Measurements from ENCODE around the gene SLIT3.

Gene SLIT3

GRCh38 chr5:168860503-168860902 is 440.4 kb downstream of the SLIT3 start:
- H3K4me3 ChIP-seq (ENCODE audit: low read depth in 1 of 2, low read length in 2 of 2), result no peak overlapping the region
- no peak overlapping the region for H3K27ac ChIP-seq (ENCODE audit: low read depth, low read length)
- no peaks in the 10 kb centered on the region for H3K36me3 ChIP-seq (ENCODE audit: control insufficient read depth in 1 of 2, insufficient read depth in 2 of 2, low read length in 2 of 2)
- H3K9ac ChIP-seq (ENCODE audit: low read depth in 1 of 2, low read length in 2 of 2), result no peak overlapping the region
- no peaks in the 10 kb centered on the region for H3K9me3 ChIP-seq (ENCODE audit: control insufficient read depth in 1 of 2, low read length in 2 of 2)
- peaks cover 0 to 7% of the 10 kb centered on the region in 2 donors for H3K4me1 ChIP-seq (ENCODE audit: control insufficient read depth in 1 of 2, insufficient read depth in 2 of 2, low read length in 2 of 2)
- no peaks in the 10 kb centered on the region for H3K27me3 ChIP-seq (ENCODE audit: control insufficient read depth in 1 of 2, insufficient read depth in 2 of 2, low read length in 2 of 2)

DNA sequence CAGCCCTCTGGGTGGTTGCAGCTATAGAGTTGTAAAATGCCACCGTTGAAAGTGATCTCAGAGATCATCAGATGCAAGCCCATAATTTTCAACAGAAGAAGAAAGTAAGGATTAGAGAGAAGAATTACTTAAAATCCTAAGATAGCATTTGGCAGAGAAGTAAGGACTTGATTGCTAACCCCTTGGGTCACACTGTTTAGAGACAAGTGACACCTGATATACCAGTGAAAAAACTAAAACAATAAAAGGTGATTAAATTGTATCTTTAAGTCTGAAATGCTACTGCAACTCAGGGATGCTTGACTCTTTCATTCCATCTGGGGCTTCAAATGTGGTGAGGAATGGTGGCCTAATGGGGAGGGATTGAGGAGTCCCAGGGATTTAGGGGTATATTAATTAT is 440.9 kb downstream of the SLIT3 start:
- Histone ChIP-seq H3K9me3 (ENCODE audit: control insufficient read depth in 1 of 2, low read length in 2 of 2) (no peaks in the 10 kb centered on the region), H3K27ac (ENCODE audit: low read depth, low read length) (no peak overlapping the region), H3K27me3 (ENCODE audit: control insufficient read depth in 1 of 2, insufficient read depth in 2 of 2, low read length in 2 of 2) (no peaks in the 10 kb centered on the region), H3K4me1 (ENCODE audit: control insufficient read depth in 1 of 2, insufficient read depth in 2 of 2, low read length in 2 of 2) (peaks cover 0 to 7% of the 10 kb centered on the region in 2 donors), H3K36me3 (ENCODE audit: control insufficient read depth in 1 of 2, insufficient read depth in 2 of 2, low read length in 2 of 2) (no peaks in the 10 kb centered on the region), H3K4me3 (ENCODE audit: low read depth in 1 of 2, low read length in 2 of 2) (no peak overlapping the region), H3K9ac (ENCODE audit: low read depth in 1 of 2, low read length in 2 of 2) (no peak overlapping the region)

DNA sequence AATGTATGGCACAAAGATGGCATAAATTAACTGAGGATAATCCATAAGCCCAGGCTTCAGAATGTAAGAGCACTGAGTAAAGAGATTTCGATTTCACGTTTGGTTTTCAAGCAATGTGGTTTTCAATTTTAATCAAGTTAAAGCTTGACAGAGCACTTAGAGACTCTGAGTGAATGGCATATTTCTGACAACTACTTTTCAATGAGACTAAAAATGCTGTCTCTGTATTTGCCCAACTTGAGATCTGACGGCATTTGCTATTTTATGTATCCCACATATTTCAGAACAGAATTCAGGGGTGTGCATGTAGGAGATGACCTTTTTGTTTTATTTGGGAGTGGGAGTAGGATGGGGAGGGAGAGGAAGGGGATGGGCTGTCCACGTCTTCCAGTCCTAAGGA is 441.5 kb downstream of the SLIT3 start:
- H3K27ac ChIP-seq (ENCODE audit: low read depth, low read length), result no peak overlapping the region
- no peaks in the 10 kb centered on the region for H3K27me3 ChIP-seq (ENCODE audit: control insufficient read depth in 1 of 2, insufficient read depth in 2 of 2, low read length in 2 of 2)
- no peaks in the 10 kb centered on the region for H3K36me3 ChIP-seq (ENCODE audit: control insufficient read depth in 1 of 2, insufficient read depth in 2 of 2, low read length in 2 of 2)
- peaks cover 0 to 7% of the 10 kb centered on the region in 2 donors for H3K4me1 ChIP-seq (ENCODE audit: control insufficient read depth in 1 of 2, insufficient read depth in 2 of 2, low read length in 2 of 2)
- no peak overlapping the region for H3K4me3 ChIP-seq (ENCODE audit: low read depth in 1 of 2, low read length in 2 of 2)
- no peaks in the 10 kb centered on the region for H3K9me3 ChIP-seq (ENCODE audit: control insufficient read depth in 1 of 2, low read length in 2 of 2)
- H3K9ac ChIP-seq (ENCODE audit: low read depth in 1 of 2, low read length in 2 of 2), result no peak overlapping the region

DNA sequence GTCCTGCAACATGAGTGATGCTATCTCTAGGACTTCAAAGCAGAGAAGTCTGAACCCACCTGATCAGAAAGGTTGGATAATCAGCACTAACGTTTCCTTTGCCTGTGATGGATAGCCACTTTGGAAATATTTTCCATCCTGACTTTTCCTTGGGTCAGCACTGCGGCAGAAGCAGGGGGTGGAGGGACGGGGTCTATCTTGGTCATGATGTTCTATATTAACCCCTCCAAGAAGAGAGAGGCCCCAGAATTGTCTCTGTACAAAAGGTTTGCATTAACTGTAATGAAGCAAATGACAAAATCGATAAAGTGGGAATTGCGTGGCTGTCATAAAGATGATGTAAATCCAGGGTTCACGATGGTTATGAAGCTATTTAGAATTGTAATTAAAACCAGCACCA is 441.9 kb downstream of the SLIT3 start:
- Histone ChIP-seq H3K4me1 (ENCODE audit: control insufficient read depth in 1 of 2, insufficient read depth in 2 of 2, low read length in 2 of 2) (peaks cover 0 to 7% of the 10 kb centered on the region in 2 donors), H3K9ac (ENCODE audit: low read depth in 1 of 2, low read length in 2 of 2) (no peak overlapping the region), H3K27ac (ENCODE audit: low read depth, low read length) (no peak overlapping the region), H3K4me3 (ENCODE audit: low read depth in 1 of 2, low read length in 2 of 2) (no peak overlapping the region), H3K9me3 (ENCODE audit: control insufficient read depth in 1 of 2, low read length in 2 of 2) (no peaks in the 10 kb centered on the region), H3K36me3 (ENCODE audit: control insufficient read depth in 1 of 2, insufficient read depth in 2 of 2, low read length in 2 of 2) (no peaks in the 10 kb centered on the region), H3K27me3 (ENCODE audit: control insufficient read depth in 1 of 2, insufficient read depth in 2 of 2, low read length in 2 of 2) (no peaks in the 10 kb centered on the region)

DNA sequence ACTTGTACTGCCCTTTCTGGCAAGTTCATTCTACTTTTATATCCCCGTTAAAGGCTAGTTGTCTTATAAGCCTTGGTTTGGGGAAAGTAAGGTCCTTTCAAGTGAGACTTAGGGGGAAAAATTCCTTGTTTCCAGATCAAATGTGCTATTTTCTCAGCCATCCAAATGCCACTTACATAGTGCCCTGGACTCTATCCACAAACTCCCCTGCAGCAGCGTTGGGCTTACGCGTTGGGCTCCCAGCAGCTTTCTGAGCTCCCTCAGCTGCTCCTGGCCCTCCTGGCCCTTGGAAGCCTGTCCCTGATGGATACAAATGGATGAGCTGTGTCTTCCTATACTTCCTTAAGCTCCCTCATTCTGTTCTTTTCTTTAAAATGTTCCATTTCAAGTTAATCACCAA is 442.6 kb downstream of the SLIT3 start:
- H3K9me3 ChIP-seq (ENCODE audit: control insufficient read depth in 1 of 2, low read length in 2 of 2), result no peaks in the 10 kb centered on the region
- no peak overlapping the region for H3K27ac ChIP-seq (ENCODE audit: low read depth, low read length)
- peaks cover 0 to 6% of the 10 kb centered on the region in 2 donors for H3K4me1 ChIP-seq (ENCODE audit: control insufficient read depth in 1 of 2, insufficient read depth in 2 of 2, low read length in 2 of 2)
- H3K36me3 ChIP-seq (ENCODE audit: control insufficient read depth in 1 of 2, insufficient read depth in 2 of 2, low read length in 2 of 2), result no peaks in the 10 kb centered on the region
- H3K27me3 ChIP-seq (ENCODE audit: control insufficient read depth in 1 of 2, insufficient read depth in 2 of 2, low read length in 2 of 2), result no peaks in the 10 kb centered on the region
- no peak overlapping the region for H3K9ac ChIP-seq (ENCODE audit: low read depth in 1 of 2, low read length in 2 of 2)
- H3K4me3 ChIP-seq (ENCODE audit: low read depth in 1 of 2, low read length in 2 of 2), result no peak overlapping the region

DNA sequence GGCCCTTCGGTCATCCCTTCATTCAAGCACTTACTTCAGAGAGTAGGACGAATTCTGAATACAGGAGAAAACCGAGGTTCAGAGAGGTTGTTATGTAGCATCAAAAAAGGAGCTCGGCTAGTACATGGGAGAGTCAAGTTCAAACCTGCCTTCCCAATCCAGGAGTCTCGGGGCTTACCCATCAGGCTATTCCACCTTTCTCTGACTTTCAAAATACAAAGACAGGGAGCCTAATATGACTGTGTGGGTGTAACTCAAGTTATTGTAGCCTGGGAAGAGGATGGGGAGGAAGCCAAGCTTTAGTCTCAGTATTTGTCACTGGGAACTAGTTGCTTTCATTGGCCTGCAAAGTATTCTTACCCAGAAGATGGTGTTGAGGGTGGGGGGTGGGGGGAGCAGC is 447.0 kb downstream of the SLIT3 start:
- Histone ChIP-seq H3K4me3 (ENCODE audit: low read depth in 1 of 2, low read length in 2 of 2) (no peak overlapping the region), H3K9ac (ENCODE audit: low read depth in 1 of 2, low read length in 2 of 2) (no peak overlapping the region), H3K27ac (ENCODE audit: low read depth, low read length) (no peak overlapping the region), H3K9me3 (ENCODE audit: control insufficient read depth in 1 of 2, low read length in 2 of 2) (no peaks in the 10 kb centered on the region), H3K36me3 (ENCODE audit: control insufficient read depth in 1 of 2, insufficient read depth in 2 of 2, low read length in 2 of 2) (no peaks in the 10 kb centered on the region), H3K4me1 (ENCODE audit: control insufficient read depth in 1 of 2, insufficient read depth in 2 of 2, low read length in 2 of 2) (no peaks in the 10 kb centered on the region), H3K27me3 (ENCODE audit: control insufficient read depth in 1 of 2, insufficient read depth in 2 of 2, low read length in 2 of 2) (peaks cover 0 to 10% of the 10 kb centered on the region in 2 donors)

DNA sequence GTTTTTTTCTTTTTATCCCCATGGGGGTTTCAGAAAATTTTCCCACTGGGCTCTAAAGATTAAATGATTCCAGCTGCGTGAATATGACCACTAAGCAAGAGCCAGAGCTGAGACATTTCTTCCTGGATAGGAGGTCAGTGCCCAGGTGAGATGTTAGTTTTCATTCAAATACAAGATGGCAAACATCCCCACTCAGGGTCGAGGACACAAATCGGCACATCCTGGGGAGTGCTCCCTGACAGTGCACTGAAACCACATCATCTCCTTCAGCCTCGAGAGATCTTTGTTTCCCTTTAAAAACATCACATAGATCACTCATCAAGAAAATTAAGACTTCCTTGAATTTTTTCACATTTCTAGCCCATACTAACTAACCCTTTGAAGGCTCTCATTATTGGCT is 448.6 kb downstream of the SLIT3 start:
- Histone ChIP-seq H3K27ac (ENCODE audit: low read depth, low read length) (no peak overlapping the region), H3K9me3 (ENCODE audit: control insufficient read depth in 1 of 2, low read length in 2 of 2) (no peaks in the 10 kb centered on the region), H3K9ac (ENCODE audit: low read depth in 1 of 2, low read length in 2 of 2) (no peak overlapping the region), H3K36me3 (ENCODE audit: control insufficient read depth in 1 of 2, insufficient read depth in 2 of 2, low read length in 2 of 2) (no peaks in the 10 kb centered on the region), H3K27me3 (ENCODE audit: control insufficient read depth in 1 of 2, insufficient read depth in 2 of 2, low read length in 2 of 2) (peaks cover 0 to 14% of the 10 kb centered on the region in 2 donors), H3K4me1 (ENCODE audit: control insufficient read depth in 1 of 2, insufficient read depth in 2 of 2, low read length in 2 of 2) (no peaks in the 10 kb centered on the region), H3K4me3 (ENCODE audit: low read depth in 1 of 2, low read length in 2 of 2) (no peak overlapping the region)

DNA sequence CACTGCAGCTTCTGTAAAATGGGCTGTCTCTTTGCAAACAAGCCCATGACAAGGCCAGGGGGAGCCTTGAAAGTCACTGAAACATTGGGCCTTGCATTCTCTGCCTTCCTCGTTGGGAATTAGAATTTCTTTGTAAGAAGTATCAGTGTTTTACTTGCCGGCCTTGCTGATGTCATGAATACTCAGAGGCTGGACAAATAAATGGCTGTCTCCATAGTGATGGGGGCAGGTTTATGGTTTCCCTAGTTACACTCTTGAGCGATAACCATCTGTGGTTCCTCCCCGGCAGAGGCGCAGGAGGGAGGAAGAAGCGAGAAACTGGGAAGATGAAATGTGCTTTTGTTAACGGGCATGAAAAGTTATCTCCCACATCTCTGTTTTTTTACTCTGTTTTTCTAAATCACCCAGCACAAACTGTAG is 449.0 kb downstream of the SLIT3 start:
- no peak overlapping the region for H3K4me3 ChIP-seq (ENCODE audit: low read depth in 1 of 2, low read length in 2 of 2)
- no peaks in the 10 kb centered on the region for H3K9me3 ChIP-seq (ENCODE audit: control insufficient read depth in 1 of 2, low read length in 2 of 2)
- H3K36me3 ChIP-seq (ENCODE audit: control insufficient read depth in 1 of 2, insufficient read depth in 2 of 2, low read length in 2 of 2), result no peaks in the 10 kb centered on the region
- H3K27me3 ChIP-seq (ENCODE audit: control insufficient read depth in 1 of 2, insufficient read depth in 2 of 2, low read length in 2 of 2), result peaks cover 0 to 14% of the 10 kb centered on the region in 2 donors
- no peak overlapping the region for H3K27ac ChIP-seq (ENCODE audit: low read depth, low read length)
- H3K4me1 ChIP-seq (ENCODE audit: control insufficient read depth in 1 of 2, insufficient read depth in 2 of 2, low read length in 2 of 2), result no peaks in the 10 kb centered on the region
- H3K9ac ChIP-seq (ENCODE audit: low read depth in 1 of 2, low read length in 2 of 2), result no peak overlapping the region

DNA sequence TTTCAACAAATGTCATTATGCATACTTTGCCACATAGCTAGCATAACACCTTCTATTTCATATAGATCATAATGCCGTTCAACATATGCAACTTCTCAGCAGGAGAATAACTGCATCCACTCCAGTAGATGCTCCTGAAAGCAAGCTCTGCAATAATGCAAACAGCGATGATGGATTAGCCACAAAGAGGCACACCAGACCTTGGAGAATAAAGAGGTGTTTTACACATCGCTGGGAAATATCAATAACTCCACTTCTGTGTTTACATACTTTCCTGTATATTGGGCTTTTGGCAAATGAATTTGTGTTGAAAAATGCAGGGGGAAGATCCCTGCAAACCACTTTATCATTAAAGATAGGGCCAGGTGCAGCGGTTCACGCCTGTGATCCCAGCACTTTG is 450.3 kb downstream of the SLIT3 start:
- H3K9me3 ChIP-seq (ENCODE audit: control insufficient read depth in 1 of 2, low read length in 2 of 2), result no peaks in the 10 kb centered on the region
- no peak overlapping the region for H3K27ac ChIP-seq (ENCODE audit: low read depth, low read length)
- H3K9ac ChIP-seq (ENCODE audit: low read depth in 1 of 2, low read length in 2 of 2), result no peak overlapping the region
- no peaks in the 10 kb centered on the region for H3K36me3 ChIP-seq (ENCODE audit: control insufficient read depth in 1 of 2, insufficient read depth in 2 of 2, low read length in 2 of 2)
- H3K4me3 ChIP-seq (ENCODE audit: low read depth in 1 of 2, low read length in 2 of 2), result no peak overlapping the region
- H3K4me1 ChIP-seq (ENCODE audit: control insufficient read depth in 1 of 2, insufficient read depth in 2 of 2, low read length in 2 of 2), result no peaks in the 10 kb centered on the region
- peaks cover 0 to 14% of the 10 kb centered on the region in 2 donors for H3K27me3 ChIP-seq (ENCODE audit: control insufficient read depth in 1 of 2, insufficient read depth in 2 of 2, low read length in 2 of 2)

DNA sequence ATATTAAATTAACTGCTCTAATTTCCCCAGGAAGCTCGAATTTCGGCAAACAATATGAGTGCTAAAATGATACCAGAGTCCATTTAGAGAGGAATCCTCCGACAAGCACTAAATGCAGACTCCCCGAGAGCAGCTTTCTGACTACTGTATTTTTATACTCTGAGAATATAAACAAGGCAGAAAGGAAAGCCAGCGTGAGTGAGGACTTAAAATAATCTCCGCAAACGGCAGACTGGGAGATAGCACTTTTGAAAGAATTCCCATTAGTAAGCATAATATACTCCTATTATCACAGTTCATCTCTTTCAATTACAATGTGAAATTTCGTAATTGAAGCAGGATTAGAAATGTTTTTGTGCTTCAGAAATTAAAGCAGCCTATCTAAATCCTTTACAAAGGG is 452.4 kb downstream of the SLIT3 start:
- Histone ChIP-seq H3K36me3 (ENCODE audit: control insufficient read depth in 1 of 2, insufficient read depth in 2 of 2, low read length in 2 of 2) (no peaks in the 10 kb centered on the region), H3K27ac (ENCODE audit: low read depth, low read length) (no peak overlapping the region), H3K4me1 (ENCODE audit: control insufficient read depth in 1 of 2, insufficient read depth in 2 of 2, low read length in 2 of 2) (no peaks in the 10 kb centered on the region), H3K9me3 (ENCODE audit: control insufficient read depth in 1 of 2, low read length in 2 of 2) (no peaks in the 10 kb centered on the region), H3K27me3 (ENCODE audit: control insufficient read depth in 1 of 2, insufficient read depth in 2 of 2, low read length in 2 of 2) (peaks cover 0 to 14% of the 10 kb centered on the region in 2 donors), H3K9ac (ENCODE audit: low read depth in 1 of 2, low read length in 2 of 2) (no peak overlapping the region), H3K4me3 (ENCODE audit: low read depth in 1 of 2, low read length in 2 of 2) (no peak overlapping the region)

GRCh38 chr5:168847511-168848073 is 453.3 kb downstream of the SLIT3 start:
- Histone ChIP-seq H3K4me1 (ENCODE audit: control insufficient read depth in 1 of 2, insufficient read depth in 2 of 2, low read length in 2 of 2) (no peaks in the 10 kb centered on the region), H3K9ac (ENCODE audit: low read depth in 1 of 2, low read length in 2 of 2) (no peak overlapping the region), H3K4me3 (ENCODE audit: low read depth in 1 of 2, low read length in 2 of 2) (no peak overlapping the region), H3K9me3 (ENCODE audit: control insufficient read depth in 1 of 2, low read length in 2 of 2) (no peaks in the 10 kb centered on the region), H3K27me3 (ENCODE audit: control insufficient read depth in 1 of 2, insufficient read depth in 2 of 2, low read length in 2 of 2) (peaks cover 0 to 18% of the 10 kb centered on the region in 2 donors), H3K27ac (ENCODE audit: low read depth, low read length) (no peak overlapping the region), H3K36me3 (ENCODE audit: control insufficient read depth in 1 of 2, insufficient read depth in 2 of 2, low read length in 2 of 2) (no peaks in the 10 kb centered on the region)
